Prostate gland (tissue), 2 donors: Measurements from ENCODE around the gene GATD1.

Experiments used
- CTCF ChIP-seq, 4 experiments: fragments of 200-600 bp in 2 of 4; fragments of 450-650 bp in 2 of 4; sonication (generic) in 2 of 4; IDR thresholded peaks; 1 replicate in 3 of 4; 2 replicates in 1 of 4; pipeline ENCODE4 v1.5.1; 2016 to 2019; ENCODE audit warnings: antibody characterized with exemption in 4 of 4, mild to moderate bottlenecking in 2 of 4, moderate library complexity in 2 of 4
- POLR2A ChIP-seq: fragments of 450-650 bp; IDR thresholded peaks from one replicate; pipeline ENCODE4 v1.6.1; 2016; ENCODE audit warnings: antibody characterized with exemption, mild to moderate bottlenecking
- POLR2AphosphoS5 ChIP-seq: sonication (generic); formaldehyde crosslinking; IDR thresholded peaks from one replicate; pipeline ENCODE4 v1.6.1; 2017; ENCODE audit warnings: antibody characterized with exemption

- TF ChIP-seq POLR2A = no peak
- no peak for TF ChIP-seq CTCF (IDR thresholded peaks at IDR 0.05)
- no peak for TF ChIP-seq POLR2AphosphoS5
Measured at GRCh38 chr11:725624-726202, 51.6 kb downstream of the GATD1 start.
